ENCODE data around the gene SPC25.

The SPC25 gene

GRCh38 chr2:168835969-168836368, 54.3 kb downstream of the SPC25 start:
- DNase-seq, result no peak

DNA sequence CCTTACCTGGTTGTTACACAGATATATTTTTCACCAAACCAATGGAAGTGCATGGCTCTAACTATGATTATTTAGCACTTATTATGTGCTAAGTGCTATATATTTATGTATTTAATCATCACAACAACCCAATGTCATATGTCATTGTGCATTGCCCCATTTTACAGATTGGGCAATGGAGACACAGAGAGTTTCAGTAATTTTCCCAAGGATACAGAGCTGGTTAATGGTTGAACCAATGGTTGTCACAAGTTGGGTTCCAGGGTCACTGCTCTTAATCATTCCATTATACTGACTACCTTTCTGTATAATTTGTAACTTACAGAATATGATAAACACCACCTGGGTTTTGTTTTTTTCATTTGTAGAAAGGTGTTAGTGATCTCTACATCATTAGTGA, 58.6 kb downstream of the SPC25 start:
- no peak for DNase-seq

- DNase-seq, result no peak
Measured at GRCh38 chr2:168830958-168831357, 59.3 kb downstream of the SPC25 start.

- DNase-seq, result no peak
Measured at GRCh38 chr2:168825126-168825525, 65.1 kb downstream of the SPC25 start.

DNA sequence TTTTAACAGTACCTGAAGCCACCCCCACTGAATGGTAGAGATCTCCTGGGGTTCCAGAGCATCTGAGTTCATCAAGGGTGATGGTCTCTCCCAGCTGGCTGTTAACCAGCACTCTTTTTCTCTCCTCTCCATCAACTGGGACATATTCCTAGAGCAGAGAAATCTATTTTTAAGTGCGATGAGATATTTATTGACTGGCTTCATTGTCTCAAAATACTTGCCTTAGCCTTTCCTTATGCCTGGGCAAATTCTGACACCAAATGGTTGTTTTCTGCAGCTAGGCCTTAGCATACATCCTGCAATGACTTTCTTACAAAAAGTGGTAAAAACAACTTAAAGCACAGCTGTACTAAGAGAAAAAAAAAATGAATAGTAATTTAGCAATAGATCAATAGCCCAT, 68.2 kb downstream of the SPC25 start:
- DNase-seq, result no peak

- DNase-seq, result no peak
Measured at GRCh38 chr2:168821577-168821976, 68.7 kb downstream of the SPC25 start.
